Measurements from ENCODE around the gene ATAT1. TPM values are rescaled to one million over a fixed set of nuclear protein-coding genes. Genes with fewer than 3 reads are reported as not detected.

The ATAT1 gene
- total RNA-seq, 1 experiment from 2014 or later = 6.1 TPM

DNA sequence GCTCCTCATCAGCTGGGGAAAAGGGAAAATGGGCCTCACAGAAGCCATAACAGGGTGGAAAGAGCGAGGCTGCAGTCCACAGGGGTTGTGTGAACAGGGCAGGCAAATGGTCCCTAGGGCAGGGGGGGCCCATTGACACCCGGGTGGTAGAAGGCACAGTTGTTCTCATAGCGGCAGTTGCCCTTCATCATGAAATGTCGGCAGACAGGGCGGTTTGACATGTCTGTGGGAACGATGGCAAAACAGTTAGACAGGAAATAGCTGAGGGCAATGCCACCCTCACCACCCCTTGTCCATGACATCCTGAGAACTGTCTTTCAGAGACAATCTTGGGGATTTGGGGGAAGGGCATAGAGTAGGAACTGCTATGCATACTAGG, 25.2 kb upstream of the ATAT1 start:
- ChIA-PET CTCF (no interaction called here), POLR2A (ENCODE audit: unreplicated experiment) (no interaction called here)
- ATAC-seq = no peak
- Histone ChIP-seq H3K9me2 (replicated peaks; ENCODE audit: low read length) (no peaks in the 10 kb centered on the region), H3K27ac (ENCODE audit: low read length) (no peak overlapping the region), H3K9me3 (ENCODE audit: low read length) (no peaks in the 10 kb centered on the region), H3K9ac (ENCODE audit: low read length) (no peak overlapping the region), H3K36me3 (ENCODE audit: low read depth, low read length) (peaks cover 54% of the 10 kb centered on the region), H4K20me1 (ENCODE audit: low read length) (no peaks in the 10 kb centered on the region), H3K79me2 (ENCODE audit: low read length) (no peaks in the 10 kb centered on the region), H3K4me3 (ENCODE audit: low read length) (no peak overlapping the region), H3F3A (ENCODE audit: low read length, unreplicated experiment) (peaks cover 3% of the 10 kb centered on the region), H3K27me3 (ENCODE audit: low read length) (no peaks in the 10 kb centered on the region), H3K4me2 (ENCODE audit: low read length) (no peak overlapping the region), H3K4me1 (ENCODE audit: insufficient read depth, low read length) (no peaks in the 10 kb centered on the region), H2AFZ (ENCODE audit: low read length) (no peak overlapping the region)
- BruUV-seq (replicated peaks) = no TSS peak
- TF ChIP-seq, protein P1, sequence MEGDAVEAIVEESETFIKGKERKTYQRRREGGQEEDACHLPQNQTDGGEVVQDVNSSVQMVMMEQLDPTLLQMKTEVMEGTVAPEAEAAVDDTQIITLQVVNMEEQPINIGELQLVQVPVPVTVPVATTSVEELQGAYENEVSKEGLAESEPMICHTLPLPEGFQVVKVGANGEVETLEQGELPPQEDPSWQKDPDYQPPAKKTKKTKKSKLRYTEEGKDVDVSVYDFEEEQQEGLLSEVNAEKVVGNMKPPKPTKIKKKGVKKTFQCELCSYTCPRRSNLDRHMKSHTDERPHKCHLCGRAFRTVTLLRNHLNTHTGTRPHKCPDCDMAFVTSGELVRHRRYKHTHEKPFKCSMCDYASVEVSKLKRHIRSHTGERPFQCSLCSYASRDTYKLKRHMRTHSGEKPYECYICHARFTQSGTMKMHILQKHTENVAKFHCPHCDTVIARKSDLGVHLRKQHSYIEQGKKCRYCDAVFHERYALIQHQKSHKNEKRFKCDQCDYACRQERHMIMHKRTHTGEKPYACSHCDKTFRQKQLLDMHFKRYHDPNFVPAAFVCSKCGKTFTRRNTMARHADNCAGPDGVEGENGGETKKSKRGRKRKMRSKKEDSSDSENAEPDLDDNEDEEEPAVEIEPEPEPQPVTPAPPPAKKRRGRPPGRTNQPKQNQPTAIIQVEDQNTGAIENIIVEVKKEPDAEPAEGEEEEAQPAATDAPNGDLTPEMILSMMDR (conservative IDR thresholded peaks at IDR 0.05; ENCODE audit: low read depth, low read length) = no peak
- TF ChIP-seq EZH2 (IDR thresholded peaks at IDR 0.05; ENCODE audit: low read length, unreplicated experiment) (no peak), EZH2phosphoT487 (IDR thresholded peaks at IDR 0.05; ENCODE audit: borderline replicate concordance, low read length) (no peak)
- intact Hi-C loops (cut with micrococcal nuclease) = no loop called here
- no peak for DNase-seq

DNA sequence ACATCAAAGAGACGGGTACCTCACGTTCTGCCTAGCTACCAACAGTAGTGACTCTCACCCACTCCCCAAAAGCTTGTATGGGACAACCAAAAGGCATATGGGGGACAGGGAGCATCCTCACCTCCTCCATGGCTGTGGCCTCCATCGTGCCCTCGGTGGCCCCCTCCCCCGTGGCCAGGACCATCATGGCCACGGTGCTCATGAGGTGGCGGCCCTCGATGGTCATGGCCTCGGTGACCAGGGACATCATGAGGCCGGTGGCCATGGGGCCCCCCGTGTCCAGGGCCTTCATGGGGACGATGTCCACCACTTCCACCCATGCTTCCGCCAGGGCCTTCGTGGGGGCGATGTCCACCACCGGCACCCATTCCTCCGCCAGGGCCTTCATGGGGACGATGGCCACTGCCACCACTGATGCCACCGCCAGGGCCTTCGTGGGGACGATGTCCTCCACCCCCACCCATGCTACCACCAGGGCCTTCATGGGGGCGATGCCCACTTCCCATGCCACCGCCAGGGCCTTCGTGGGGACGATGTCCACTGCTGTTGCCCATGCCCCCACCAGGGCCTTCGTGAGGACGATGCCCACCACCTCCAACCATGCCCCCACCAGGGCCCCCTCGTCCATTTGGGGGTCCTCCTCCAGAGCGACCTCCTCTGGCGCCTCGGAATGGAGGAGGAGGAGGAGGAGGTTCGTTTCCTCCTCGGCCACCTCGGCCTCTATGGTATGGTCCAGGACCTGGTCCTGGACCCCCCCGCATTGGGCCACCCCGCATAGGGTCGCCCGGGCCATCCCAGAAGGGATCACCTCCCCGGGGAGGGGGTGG, 24.6 kb upstream of the ATAT1 start:
- Histone ChIP-seq H3K27me3 (ENCODE audit: low read length) (no peaks in the 10 kb centered on the region), H3K36me3 (ENCODE audit: low read depth, low read length) (peaks cover 60% of the 10 kb centered on the region), H3F3A (ENCODE audit: low read length, unreplicated experiment) (peaks cover 3% of the 10 kb centered on the region), H3K79me2 (ENCODE audit: low read length) (no peaks in the 10 kb centered on the region), H3K4me3 (ENCODE audit: low read length) (no peak overlapping the region), H2AFZ (ENCODE audit: low read length) (no peak overlapping the region), H3K9me2 (replicated peaks; ENCODE audit: low read length) (no peaks in the 10 kb centered on the region), H4K20me1 (ENCODE audit: low read length) (no peaks in the 10 kb centered on the region), H3K4me1 (ENCODE audit: insufficient read depth, low read length) (no peaks in the 10 kb centered on the region), H3K9ac (ENCODE audit: low read length) (no peak overlapping the region), H3K4me2 (ENCODE audit: low read length) (no peak overlapping the region), H3K27ac (ENCODE audit: low read length) (no peak overlapping the region), H3K9me3 (ENCODE audit: low read length) (no peaks in the 10 kb centered on the region)
- ATAC-seq (no peak), DNase-seq (no peak)
- no peak for TF ChIP-seq EZH2phosphoT487 (IDR thresholded peaks at IDR 0.05; ENCODE audit: borderline replicate concordance, low read length)
- no peak for TF ChIP-seq EZH2 (IDR thresholded peaks at IDR 0.05; ENCODE audit: low read length, unreplicated experiment)
- TF ChIP-seq, protein P1 (conservative IDR thresholded peaks at IDR 0.05; ENCODE audit: low read depth, low read length) = no peak
- CTCF ChIA-PET = no interaction called here
- POLR2A ChIA-PET (ENCODE audit: unreplicated experiment) = no interaction called here
- BruUV-seq (replicated peaks) = no TSS peak
- intact Hi-C loops (cut with micrococcal nuclease) = no loop called here

DNA sequence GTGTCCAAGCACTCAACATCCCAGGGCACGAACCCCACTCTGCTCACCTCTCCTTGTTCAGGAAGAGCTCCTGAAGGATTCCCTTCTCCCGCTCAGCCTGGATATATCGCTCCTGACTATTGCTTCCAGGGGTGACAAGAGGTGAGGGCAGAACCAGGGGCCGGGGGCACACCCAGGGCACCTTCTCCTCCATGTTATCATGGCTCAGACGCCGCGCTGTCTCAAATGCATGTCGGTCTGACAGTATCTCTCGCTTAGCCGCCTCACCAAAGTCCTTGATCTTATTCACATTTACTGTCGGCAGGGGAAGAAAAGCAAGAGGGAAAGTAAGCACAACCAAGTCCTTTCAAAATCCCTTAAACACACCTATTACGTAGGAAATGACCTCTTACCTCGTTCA, 22.7 kb upstream of the ATAT1 start:
- intact Hi-C loops (cut with micrococcal nuclease) = no loop called here
- ATAC-seq (no peak), DNase-seq (no peak)
- no peaks in the 10 kb centered on the region for H3K9me3 ChIP-seq (ENCODE audit: low read length)
- H4K20me1 ChIP-seq (ENCODE audit: low read length) = no peaks in the 10 kb centered on the region
- H2AFZ ChIP-seq (ENCODE audit: low read length) = no peak overlapping the region
- BruUV-seq (replicated peaks) = TSS peak; percentile 11
- POLR2A ChIA-PET (ENCODE audit: unreplicated experiment) = no interaction called here
- no peaks in the 10 kb centered on the region for H3K4me1 ChIP-seq (ENCODE audit: insufficient read depth, low read length)
- no peak overlapping the region for H3K27ac ChIP-seq (ENCODE audit: low read length)
- H3K36me3 ChIP-seq (ENCODE audit: low read depth, low read length) = peaks cover 73% of the 10 kb centered on the region
- CTCF ChIA-PET = no interaction called here
- no peak overlapping the region for H3K9ac ChIP-seq (ENCODE audit: low read length)
- no peak overlapping the region for H3K4me3 ChIP-seq (ENCODE audit: low read length)
- H3K9me2 ChIP-seq (replicated peaks; ENCODE audit: low read length) = no peaks in the 10 kb centered on the region
- H3F3A ChIP-seq (ENCODE audit: low read length, unreplicated experiment) = peaks cover 6% of the 10 kb centered on the region
- TF ChIP-seq EZH2phosphoT487 (IDR thresholded peaks at IDR 0.05; ENCODE audit: borderline replicate concordance, low read length) (no peak), EZH2 (IDR thresholded peaks at IDR 0.05; ENCODE audit: low read length, unreplicated experiment) (no peak)
- TF ChIP-seq, protein P1 (conservative IDR thresholded peaks at IDR 0.05; ENCODE audit: low read depth, low read length) = no peak
- no peaks in the 10 kb centered on the region for H3K27me3 ChIP-seq (ENCODE audit: low read length)
- no peaks in the 10 kb centered on the region for H3K79me2 ChIP-seq (ENCODE audit: low read length)
- H3K4me2 ChIP-seq (ENCODE audit: low read length) = no peak overlapping the region
